B cell (primary cell): ENCODE results near the gene CSN3. TPM values are rescaled to one million over a fixed set of nuclear protein-coding genes. Genes with fewer than 3 reads are reported as not detected.

Experiments
- ATAC-seq: fragments of 200-7000 bp; cut with Tn5 transposase; one replicate; pipeline ENCODE4 v1.10.0; 2021; ENCODE audit warnings: low read depth, mild to moderate bottlenecking, moderate number of reproducible peaks, moderate library complexity
- CTCF ChIA-PET: fragments of 350-600 bp; sonication (Branson Sonifier 250); formaldehyde crosslinking; loops from one replicate; lab custom pipeline; 2021; ENCODE audit warnings: antibody characterized with exemption, inconsistent platforms; lab: Charles Lee
- POLR2A ChIA-PET: fragments of 350-600 bp; sonication (Branson Sonifier 250); formaldehyde crosslinking; loops from one replicate; lab custom pipeline; 2021; ENCODE audit warnings: antibody characterized with exemption; lab: Charles Lee
- DNase-seq: peaks from one replicate; pipeline ENCODE4 v3.0.0; 2013
- H2AFZ ChIP-seq: 2 replicates; pipeline ENCODE4 v1.6.1; 2012; ENCODE audit warnings: mild to moderate bottlenecking, low read depth, low read length; ENCODE audit not compliant: insufficient read depth, poor library complexity, severe bottlenecking
- H3K27ac ChIP-seq, 2 donors: 1 replicate in 1 of 2; 2 replicates in 1 of 2; pipeline ENCODE4 v1.5.1; 2012 to 2013; ENCODE audit warnings: low read length in 2 of 2, mild to moderate bottlenecking in 2 of 2, moderate library complexity in 1 of 2
- H3K27me3 ChIP-seq, 4 experiments: fragments of 200-600 bp in 1 of 4; sonication (generic) in 1 of 4; replicated peaks in 1 of 4; 1 replicate in 2 of 4; 2 replicates in 2 of 4; pipeline versions ENCODE4 v1.6.1 to v1.7.0; 2013 to 2016; ENCODE audit warnings: low read length in 3 of 4, mild to moderate bottlenecking in 2 of 4, mixed read lengths in 1 of 4, moderate library complexity in 1 of 4; ENCODE audit not compliant: insufficient read depth in 4 of 4, control insufficient read depth in 3 of 4; ENCODE audit errors: control extremely low read depth in 1 of 4
- H3K36me3 ChIP-seq, 2 experiments: replicated peaks in 1 of 2; 1 replicate in 1 of 2; 2 replicates in 1 of 2; pipeline versions ENCODE4 v1.6.1 to v1.7.1; 2013; ENCODE audit warnings: low read length in 1 of 2; ENCODE audit not compliant: insufficient read depth in 2 of 2, control insufficient read depth in 1 of 2; ENCODE audit errors: control extremely low read depth in 1 of 2, extremely low read depth in 1 of 2
- H3K4me1 ChIP-seq, 2 donors: fragments of 200-600 bp in 1 of 2; sonication (generic) in 1 of 2; 1 replicate in 1 of 2; 2 replicates in 1 of 2; pipeline versions ENCODE4 v1.5.1 to v1.6.1; 2013 to 2017; ENCODE audit warnings: low read length in 2 of 2; ENCODE audit not compliant: control insufficient read depth in 2 of 2, insufficient read depth in 2 of 2
- H3K4me2 ChIP-seq: replicated peaks from 2 replicates; pipeline ENCODE3; 2012; ENCODE audit warnings: mild to moderate bottlenecking, low read depth, low read length; ENCODE audit not compliant: poor library complexity, severe bottlenecking
- H3K4me3 ChIP-seq, 5 experiments: fragments of 200-600 bp in 1 of 5; sonication (generic) in 1 of 5; 1 replicate in 3 of 5; 2 replicates in 2 of 5; pipeline versions ENCODE4 v1.5.1 to v1.7.0; 2011 to 2016; ENCODE audit warnings: low read length in 4 of 5, mild to moderate bottlenecking in 4 of 5, low read depth in 2 of 5, control low read depth in 1 of 5, moderate library complexity in 1 of 5; ENCODE audit not compliant: insufficient read depth in 1 of 5; ENCODE audit errors: control extremely low read depth in 1 of 5, extremely low read depth in 1 of 5
- H3K79me2 ChIP-seq: fragments of 200-600 bp; sonication (generic); one replicate; pipeline ENCODE4 v1.6.0; 2016; ENCODE audit warnings: low read length; ENCODE audit not compliant: control insufficient read depth, insufficient read depth
- H3K9ac ChIP-seq: fragments of 200-600 bp; sonication (generic); 2 replicates; pipeline ENCODE4 v1.6.1; 2017; ENCODE audit warnings: mild to moderate bottlenecking, low read length, moderate library complexity
- H3K9me3 ChIP-seq, 3 donors: one replicate each; pipeline versions ENCODE4 v1.6.1 to v1.7.1; 2013; ENCODE audit warnings: low read length in 2 of 3; ENCODE audit not compliant: control insufficient read depth in 2 of 3, insufficient read depth in 1 of 3; ENCODE audit errors: control extremely low read depth in 1 of 3
- H4K20me1 ChIP-seq: 2 replicates; pipeline ENCODE4 v1.6.0; 2012; ENCODE audit warnings: mild to moderate bottlenecking, low read length; ENCODE audit not compliant: insufficient read depth, control insufficient read depth, poor library complexity, severe bottlenecking
- H3K27ac Mint-ChIP-seq: one replicate; pipeline ENCODE4 v1.8.0; 2021; ENCODE audit warnings: mixed read lengths
- H3K27me3 Mint-ChIP-seq: one replicate; pipeline ENCODE4 v1.8.0; 2021; ENCODE audit warnings: mixed read lengths
- H3K4me1 Mint-ChIP-seq: one replicate; pipeline ENCODE4 v1.8.0; 2021; ENCODE audit warnings: mixed read lengths
- H3K4me3 Mint-ChIP-seq: one replicate; pipeline ENCODE4 v1.8.0; 2021; ENCODE audit warnings: mixed read lengths
- H3K9me3 Mint-ChIP-seq: one replicate; pipeline ENCODE4 v1.8.0; 2022; ENCODE audit warnings: mixed read lengths; ENCODE audit not compliant: insufficient read depth
- CTCF ChIP-seq: fragments of 200-600 bp; IDR thresholded peaks from one replicate; pipeline ENCODE4 v1.8.0; 2022; ENCODE audit warnings: antibody characterized with exemption, mild to moderate bottlenecking
- EZH2 ChIP-seq: IDR thresholded peaks from 2 replicates; pipeline ENCODE4 v1.6.1; 2012; ENCODE audit warnings: borderline replicate concordance, low read depth, mild to moderate bottlenecking, moderate library complexity, low read length; ENCODE audit not compliant: insufficient read depth, poor library complexity, severe bottlenecking
- WGBS: methylation state at CpG from one replicate; pipeline ENCODE4 v1.1.5; 2013; ENCODE audit warnings: missing lambda C conversion rate; ENCODE audit not compliant: insufficient coverage; 5-methylcytosine and 5-hydroxymethylcytosine counted together
- intact Hi-C: fragments of 100-400 bp; cut with micrococcal nuclease; formaldehyde crosslinking; loops from one replicate; pipeline ENCODE4 v1.10.0; 2022
- polyA plus RNA-seq: library from polyadenylated mRNA; depleted of rRNA; stranded (reverse); fragments of >200 nt; gene quantifications from 2 replicates; pipeline ENCODE4 v1.2.3, GENCODE V29; 2012
- total RNA-seq, 2 donors: library from RNA; stranded (reverse); fragments of 120-200 nt in 1 of 2; gene quantifications; 1 replicate in 1 of 2; 2 replicates in 1 of 2; pipeline versions ENCODE4 v1.2.3 to v1.2.4, GENCODE V29; 2013 to 2022

The CSN3 gene
- total and polyA plus RNA-seq, 2 donors (not counting 1 experiment from before 2014, with no cell fraction given) = not detected

GRCh38 chr4:70297576-70297975, 55.2 kb downstream of the CSN3 start:
- Histone ChIP-seq H2AFZ (no peak overlapping the region), H3K4me3 (no peak overlapping the region), H3K9me3 (peaks cover 0 to 7% (median 0%) of the 10 kb centered on the region in 3 donors), H4K20me1 (no peaks in the 10 kb centered on the region), H3K4me1 (no peaks in the 10 kb centered on the region), H3K36me3 (no peaks in the 10 kb centered on the region), H3K79me2 (no peaks in the 10 kb centered on the region), H3K9ac (no peak overlapping the region), H3K4me2 (no peak overlapping the region), H3K27me3 (no peaks in the 10 kb centered on the region), H3K27ac (no peak overlapping the region)
- DNase-seq (no peak), ATAC-seq (no peak)
- intact Hi-C loops = no loop called here
- CTCF ChIA-PET = no interaction called here
- no peak for TF ChIP-seq EZH2
- Mint-ChIP-seq H3K9me3 (no peaks in the 10 kb centered on the region), H3K4me1 (no peaks in the 10 kb centered on the region), H3K27me3 (no peaks in the 10 kb centered on the region), H3K27ac (no peak overlapping the region), H3K4me3 (no peak overlapping the region)
- POLR2A ChIA-PET = no interaction called here

GRCh38 chr4:70298051-70298450, 55.7 kb downstream of the CSN3 start:
- Histone ChIP-seq H2AFZ (no peak overlapping the region), H4K20me1 (no peaks in the 10 kb centered on the region), H3K4me3 (no peak overlapping the region), H3K36me3 (no peaks in the 10 kb centered on the region), H3K27me3 (no peaks in the 10 kb centered on the region), H3K9ac (no peak overlapping the region), H3K4me1 (no peaks in the 10 kb centered on the region), H3K27ac (no peak overlapping the region), H3K79me2 (no peaks in the 10 kb centered on the region), H3K4me2 (no peak overlapping the region), H3K9me3 (peaks cover 0 to 7% (median 0%) of the 10 kb centered on the region in 3 donors)
- DNase-seq = no peak
- no peaks in the 10 kb centered on the region for H3K4me1 Mint-ChIP-seq
- intact Hi-C loops = no loop called here
- no peak overlapping the region for H3K27ac Mint-ChIP-seq
- H3K27me3 Mint-ChIP-seq = no peaks in the 10 kb centered on the region
- WGBS = 89% methylated on average over 1 of the region's 1 CpG
- CTCF ChIA-PET = no interaction called here
- no peaks in the 10 kb centered on the region for H3K9me3 Mint-ChIP-seq
- ATAC-seq = no peak
- no peak overlapping the region for H3K4me3 Mint-ChIP-seq
- TF ChIP-seq EZH2 = no peak
- no peak for TF ChIP-seq CTCF
- POLR2A ChIA-PET = no interaction called here
